ENCODE results near the gene BCAS4. TPM values are rescaled to one million over a fixed set of nuclear protein-coding genes. Genes with fewer than 3 reads are reported as not detected.

Gene BCAS4
- total RNA-seq, 4 donors from 2014 or later, result 0.30 to 0.84 (median 0.51) TPM

DNA sequence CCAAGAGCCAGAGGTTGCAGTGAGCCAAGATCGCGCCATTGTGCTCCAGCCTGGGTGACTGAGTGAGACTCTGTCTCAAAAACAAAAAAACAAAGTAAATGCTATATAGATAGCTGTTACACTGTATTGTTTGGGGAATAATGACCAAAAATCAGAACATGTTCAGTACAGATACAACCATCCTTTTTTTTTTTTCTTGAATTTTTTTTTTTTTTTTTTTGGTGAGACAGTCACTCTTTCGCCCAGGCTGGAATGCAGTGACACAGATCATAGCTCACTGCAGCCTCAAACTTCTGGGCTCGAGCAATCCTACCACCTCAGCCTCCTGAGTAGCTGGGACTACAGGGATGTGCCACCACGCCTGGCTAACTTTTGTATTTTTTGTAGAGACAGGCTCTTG is 63.7 kb downstream of the BCAS4 start:
- H3K27me3 ChIP-seq, result no peaks in the 10 kb centered on the region
- no peak for DNase-seq (ENCODE audit: low spot score in 2 of 2)
- H3K27ac ChIP-seq, result no peak overlapping the region
- TF ChIP-seq POLR2A (IDR thresholded peaks at IDR 0.05) (no peak), EP300 (IDR thresholded peaks at IDR 0.05) (no peak)
- TF ChIP-seq, protein P1, sequence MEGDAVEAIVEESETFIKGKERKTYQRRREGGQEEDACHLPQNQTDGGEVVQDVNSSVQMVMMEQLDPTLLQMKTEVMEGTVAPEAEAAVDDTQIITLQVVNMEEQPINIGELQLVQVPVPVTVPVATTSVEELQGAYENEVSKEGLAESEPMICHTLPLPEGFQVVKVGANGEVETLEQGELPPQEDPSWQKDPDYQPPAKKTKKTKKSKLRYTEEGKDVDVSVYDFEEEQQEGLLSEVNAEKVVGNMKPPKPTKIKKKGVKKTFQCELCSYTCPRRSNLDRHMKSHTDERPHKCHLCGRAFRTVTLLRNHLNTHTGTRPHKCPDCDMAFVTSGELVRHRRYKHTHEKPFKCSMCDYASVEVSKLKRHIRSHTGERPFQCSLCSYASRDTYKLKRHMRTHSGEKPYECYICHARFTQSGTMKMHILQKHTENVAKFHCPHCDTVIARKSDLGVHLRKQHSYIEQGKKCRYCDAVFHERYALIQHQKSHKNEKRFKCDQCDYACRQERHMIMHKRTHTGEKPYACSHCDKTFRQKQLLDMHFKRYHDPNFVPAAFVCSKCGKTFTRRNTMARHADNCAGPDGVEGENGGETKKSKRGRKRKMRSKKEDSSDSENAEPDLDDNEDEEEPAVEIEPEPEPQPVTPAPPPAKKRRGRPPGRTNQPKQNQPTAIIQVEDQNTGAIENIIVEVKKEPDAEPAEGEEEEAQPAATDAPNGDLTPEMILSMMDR (IDR thresholded peaks at IDR 0.05), result no peak
- H3K4me1 ChIP-seq, result no peaks in the 10 kb centered on the region
- no peak overlapping the region for H3K4me3 ChIP-seq
- no peaks in the 10 kb centered on the region for H3K9me3 ChIP-seq
- H3K36me3 ChIP-seq, result no peaks in the 10 kb centered on the region
- WGBS, 2 donors, result 95 to 96% methylated on average over 5 of the region's 5 CpGs

DNA sequence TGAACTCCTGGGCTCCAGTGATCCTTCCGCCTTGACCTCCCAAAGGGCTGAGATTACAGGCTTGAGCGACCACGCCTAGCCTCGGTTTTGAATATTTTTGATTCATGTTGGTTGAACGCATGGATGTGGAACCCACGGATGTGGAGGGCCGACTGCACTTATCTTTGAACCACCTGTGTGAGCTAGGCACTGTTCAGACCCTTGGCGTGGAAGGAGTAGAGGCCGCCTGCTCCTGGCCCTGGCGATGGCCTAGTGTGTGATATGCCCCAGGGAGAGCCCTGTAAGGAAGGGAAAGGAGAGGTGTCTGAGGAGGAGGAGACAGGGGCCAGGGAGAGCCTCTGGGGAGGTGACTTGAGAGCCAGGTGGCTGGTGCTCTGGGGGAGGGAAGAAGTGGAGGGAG is 64.3 kb downstream of the BCAS4 start:
- Histone ChIP-seq H3K27ac (no peak overlapping the region), H3K4me3 (no peak overlapping the region), H3K4me1 (no peaks in the 10 kb centered on the region), H3K36me3 (no peaks in the 10 kb centered on the region), H3K9me3 (no peaks in the 10 kb centered on the region), H3K27me3 (no peaks in the 10 kb centered on the region)
- 95% methylated on average over 10 of the region's 10 CpGs for WGBS, 2 donors
- TF ChIP-seq POLR2A (IDR thresholded peaks at IDR 0.05) (no peak), EP300 (IDR thresholded peaks at IDR 0.05) (no peak)
- TF ChIP-seq, protein P1 (IDR thresholded peaks at IDR 0.05), result no peak
- no peak for DNase-seq (ENCODE audit: low spot score in 2 of 2)

DNA sequence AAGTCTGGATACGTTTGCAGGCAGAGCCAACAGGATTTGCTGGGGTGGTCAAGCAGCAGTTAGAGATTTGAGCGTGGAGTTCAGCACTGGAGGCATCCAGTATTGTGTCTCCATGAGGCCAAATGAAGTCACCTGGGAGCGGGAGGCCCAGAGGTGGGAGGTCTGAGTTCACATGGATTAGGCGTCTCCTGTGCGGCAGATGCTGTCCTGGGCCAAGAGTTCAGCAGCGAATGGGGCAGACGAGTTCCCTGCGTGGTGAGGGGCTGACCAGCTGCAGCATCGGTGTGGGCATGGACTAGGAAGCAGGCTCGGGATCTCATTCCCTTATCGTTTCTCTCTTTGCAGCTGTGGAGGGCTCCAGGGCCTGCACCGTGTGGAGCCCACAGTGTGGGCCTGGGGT is 66.2 kb downstream of the BCAS4 start:
- H3K27ac ChIP-seq, result no peak overlapping the region
- no peak for DNase-seq (ENCODE audit: low spot score in 2 of 2)
- 55 to 77% methylated on average over 12 of the region's 12 CpGs for WGBS, 2 donors
- H3K27me3 ChIP-seq, result no peaks in the 10 kb centered on the region
- TF ChIP-seq EP300 (IDR thresholded peaks at IDR 0.05), result no peak
- TF ChIP-seq, protein P1 (IDR thresholded peaks at IDR 0.05), result no peak
- no peak for TF ChIP-seq POLR2A (IDR thresholded peaks at IDR 0.05)
- no peaks in the 10 kb centered on the region for H3K9me3 ChIP-seq
- no peak overlapping the region for H3K4me3 ChIP-seq
- no peaks in the 10 kb centered on the region for H3K36me3 ChIP-seq
- no peaks in the 10 kb centered on the region for H3K4me1 ChIP-seq

DNA sequence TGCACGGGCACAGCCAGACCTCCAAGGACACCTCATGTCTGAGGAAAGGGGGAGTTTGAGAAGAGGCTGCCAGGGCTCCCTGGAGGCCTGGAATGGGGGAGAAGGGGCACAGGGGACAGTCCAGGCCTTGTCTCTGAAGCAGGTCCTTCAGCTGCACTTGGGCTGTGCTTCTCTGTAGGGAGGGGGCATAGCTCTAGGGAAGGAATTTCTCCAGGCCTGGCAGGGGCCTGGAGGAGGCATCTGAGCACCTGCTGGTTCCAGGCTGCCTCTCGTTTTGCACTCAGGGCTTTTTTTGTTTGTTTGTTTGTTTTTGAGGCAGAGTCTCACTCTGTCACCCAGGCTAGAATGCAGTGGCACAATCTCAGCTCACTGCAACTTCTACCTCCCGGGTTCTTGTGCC is 67.7 kb downstream of the BCAS4 start:
- no peaks in the 10 kb centered on the region for H3K9me3 ChIP-seq
- no peak overlapping the region for H3K27ac ChIP-seq
- H3K4me3 ChIP-seq, result no peak overlapping the region
- no peak for DNase-seq (ENCODE audit: low spot score in 2 of 2)
- H3K4me1 ChIP-seq, result no peaks in the 10 kb centered on the region
- WGBS, 2 donors, result 54 to 59% methylated on average over 3 of the region's 3 CpGs
- no peaks in the 10 kb centered on the region for H3K36me3 ChIP-seq
- no peaks in the 10 kb centered on the region for H3K27me3 ChIP-seq
- TF ChIP-seq POLR2A (IDR thresholded peaks at IDR 0.05), result no peak
- no peak for TF ChIP-seq EP300 (IDR thresholded peaks at IDR 0.05)
- TF ChIP-seq, protein P1 (IDR thresholded peaks at IDR 0.05), result no peak

DNA sequence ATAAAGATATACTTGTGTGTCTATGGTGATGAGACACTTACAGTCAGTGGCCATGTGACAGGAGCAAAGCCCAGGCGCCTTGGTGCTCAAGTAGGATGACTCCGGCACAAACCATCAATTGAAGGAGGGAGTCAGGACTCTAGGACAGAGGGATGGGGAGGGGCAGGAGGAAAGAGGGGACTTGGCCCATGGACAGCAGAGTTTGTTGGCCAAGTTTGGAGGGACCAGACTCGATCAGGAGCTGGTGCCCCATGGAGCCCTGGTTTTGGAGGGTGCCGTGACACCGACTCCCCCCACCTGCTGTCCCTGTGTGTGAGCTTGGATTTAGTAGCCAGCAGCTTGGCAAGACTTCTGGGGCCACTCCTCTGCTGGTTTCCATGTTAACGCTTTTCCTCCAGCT is 70.3 kb downstream of the BCAS4 start:
- DNase-seq (ENCODE audit: low spot score in 2 of 2), result no peak
- 80 to 86% methylated on average over 6 of the region's 6 CpGs for WGBS, 2 donors
- TF ChIP-seq EP300 (IDR thresholded peaks at IDR 0.05), result no peak
- TF ChIP-seq, protein P1 (IDR thresholded peaks at IDR 0.05), result no peak
- Histone ChIP-seq H3K4me3 (no peak overlapping the region), H3K36me3 (no peaks in the 10 kb centered on the region), H3K9me3 (no peaks in the 10 kb centered on the region), H3K27me3 (no peaks in the 10 kb centered on the region), H3K4me1 (no peaks in the 10 kb centered on the region), H3K27ac (no peak overlapping the region)

Measured in tibial nerve (tissue), 4 donors.